Measurements from ENCODE around the gene RAB44. TPM values are rescaled to one million over a fixed set of nuclear protein-coding genes. Genes with fewer than 3 reads are reported as not detected.

The RAB44 gene
- polyA plus RNA-seq, 4 donors: 0.07 to 0.22 (median 0.18) TPM; not detected in 1

DNA sequence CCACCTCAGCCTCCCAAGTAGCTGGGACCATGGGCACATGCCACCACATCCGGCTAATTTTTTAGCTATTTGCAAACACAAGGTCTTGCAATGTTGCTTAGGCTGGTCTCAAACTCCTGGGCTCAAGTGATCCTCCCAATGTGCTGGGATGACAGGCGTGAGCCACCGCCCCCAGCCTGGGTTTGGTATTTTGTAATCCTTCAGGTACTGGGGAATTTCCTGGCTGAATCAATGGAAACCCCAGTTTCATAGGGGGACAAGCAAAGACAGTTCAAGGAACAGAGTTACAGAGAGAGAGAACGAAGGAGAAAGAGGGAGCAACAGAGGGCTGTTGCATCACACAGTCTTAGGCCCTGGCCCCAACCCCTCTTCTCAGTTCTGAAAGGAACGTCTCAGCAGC, 35.7 kb downstream of the RAB44 start:
- no peaks in the 10 kb centered on the region for H3K9me3 ChIP-seq (ENCODE audit: control insufficient read depth in 2 of 2, insufficient read depth in 1 of 2, low read depth in 1 of 2, low read length in 1 of 2)
- H3K36me3 ChIP-seq (ENCODE audit: control insufficient read depth in 3 of 3, insufficient read depth in 2 of 3, low read depth in 1 of 3, low read length in 3 of 3): no peaks in the 10 kb centered on the region
- DNase-seq (no peak), FAIRE-seq (no peak)
- no peak overlapping the region for H3K27ac ChIP-seq (ENCODE audit: low read depth in 1 of 3, low read length in 2 of 3)
- H3K4me3 ChIP-seq (ENCODE audit: low read depth in 1 of 3, low read length in 3 of 3): no peak overlapping the region
- peaks cover 0 to 13% (median 0%) of the 10 kb centered on the region in 3 donors for H3K4me1 ChIP-seq (ENCODE audit: control insufficient read depth in 3 of 3, insufficient read depth in 2 of 3, low read depth in 1 of 3, low read length in 2 of 3)
- 85 to 93% (median 87%) methylated on average over 5 of the region's 5 CpGs for WGBS, 3 donors
- H3K27me3 ChIP-seq (ENCODE audit: control insufficient read depth in 3 of 3, insufficient read depth in 3 of 3, low read length in 3 of 3): peaks cover 0 to 3% (median 0%) of the 10 kb centered on the region in 3 donors

DNA sequence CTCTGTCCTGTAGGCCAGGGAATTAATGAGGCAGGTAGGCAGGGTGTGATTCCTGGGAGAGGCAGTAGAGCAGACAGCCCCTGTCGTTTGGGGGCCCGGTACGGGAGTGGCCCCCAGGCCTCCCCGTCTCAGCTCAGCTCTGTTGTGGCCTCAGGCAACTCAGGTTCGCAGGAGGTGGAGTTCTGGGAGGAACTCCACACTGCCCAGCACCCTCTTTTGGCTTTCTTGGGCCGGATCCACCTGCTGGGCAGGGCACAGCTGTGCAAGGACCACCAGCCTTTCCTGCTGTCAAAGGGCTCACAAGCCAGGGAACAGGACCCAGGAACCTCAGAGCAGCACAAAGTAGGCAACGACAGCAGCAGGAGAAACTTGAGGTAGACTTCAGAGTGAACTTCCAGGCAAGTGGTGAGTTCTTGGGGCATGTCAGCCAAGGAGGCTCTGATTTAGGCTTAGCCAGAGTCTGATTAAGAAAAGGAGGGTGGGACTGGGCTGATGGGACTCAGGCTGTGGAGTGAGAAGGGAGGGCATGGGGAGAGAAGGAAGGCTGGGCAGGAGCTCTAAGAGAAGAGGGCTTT, 36.9 kb downstream of the RAB44 start:
- H3K4me1 ChIP-seq (ENCODE audit: control insufficient read depth in 3 of 3, insufficient read depth in 2 of 3, low read depth in 1 of 3, low read length in 2 of 3): peaks cover 0 to 13% (median 0%) of the 10 kb centered on the region in 3 donors
- peaks cover 0 to 3% (median 0%) of the 10 kb centered on the region in 3 donors for H3K27me3 ChIP-seq (ENCODE audit: control insufficient read depth in 3 of 3, insufficient read depth in 3 of 3, low read length in 3 of 3)
- H3K27ac ChIP-seq (ENCODE audit: low read depth in 1 of 3, low read length in 2 of 3): peak overlapping the region in 1 of 3 donors; percentile 78
- FAIRE-seq (no peak), DNase-seq (no peak)
- H3K9me3 ChIP-seq (ENCODE audit: control insufficient read depth in 2 of 2, insufficient read depth in 1 of 2, low read depth in 1 of 2, low read length in 1 of 2): no peaks in the 10 kb centered on the region
- 72 to 87% (median 82%) methylated on average over 7 of the region's 7 CpGs for WGBS, 3 donors
- no peak overlapping the region for H3K4me3 ChIP-seq (ENCODE audit: low read depth in 1 of 3, low read length in 3 of 3)
- no peaks in the 10 kb centered on the region for H3K36me3 ChIP-seq (ENCODE audit: control insufficient read depth in 3 of 3, insufficient read depth in 2 of 3, low read depth in 1 of 3, low read length in 3 of 3)

DNA sequence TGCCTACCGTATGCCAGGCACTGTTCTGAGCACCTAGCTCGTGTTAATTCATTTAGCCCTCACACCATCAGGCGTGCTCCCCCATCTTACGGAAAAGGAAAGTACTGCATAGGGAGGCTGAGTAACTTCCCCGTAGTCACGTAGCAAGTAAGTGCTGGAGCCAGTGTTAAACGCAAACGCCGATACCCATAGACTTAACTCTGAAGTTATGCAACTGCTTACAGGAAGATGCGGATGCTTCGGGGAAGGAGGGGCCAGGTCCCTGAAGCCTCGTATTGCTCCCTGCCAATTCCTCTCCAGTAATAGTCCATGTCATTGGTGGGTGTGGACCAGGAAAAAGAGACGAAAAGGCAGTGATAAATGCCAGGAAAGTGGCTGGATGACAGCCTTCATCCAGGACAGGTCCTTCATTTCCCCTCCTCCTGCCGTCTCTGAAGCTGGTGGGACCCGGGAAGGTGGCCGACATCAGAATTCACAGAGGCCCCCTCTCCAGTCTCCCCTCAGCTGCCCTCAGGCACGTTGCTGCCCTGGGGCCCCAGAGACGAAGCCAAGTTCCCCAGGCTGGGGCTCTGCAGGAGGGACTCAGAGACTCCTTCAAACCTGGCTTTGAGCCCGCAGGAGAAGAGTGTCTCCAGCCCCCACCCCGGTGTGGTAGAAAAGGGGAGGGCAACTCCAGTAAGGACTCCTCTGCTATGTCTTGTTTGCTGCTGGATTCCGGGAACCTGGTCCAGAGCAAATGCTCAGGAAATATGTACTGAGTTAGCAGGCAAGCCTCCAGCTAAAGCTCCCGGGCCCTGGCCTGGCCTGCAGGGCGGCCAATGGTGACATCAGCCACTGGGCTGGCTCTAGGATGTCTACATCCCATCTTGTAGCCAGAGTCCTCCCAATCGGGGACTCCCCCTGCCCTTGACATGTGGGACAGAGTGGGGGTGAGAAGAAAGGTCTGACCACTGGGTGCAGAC, 37.8 kb downstream of the RAB44 start:
- H3K9me3 ChIP-seq (ENCODE audit: control insufficient read depth in 2 of 2, insufficient read depth in 1 of 2, low read depth in 1 of 2, low read length in 1 of 2): no peaks in the 10 kb centered on the region
- FAIRE-seq (no peak), DNase-seq (peak; percentile 45 to 64)
- H3K27ac ChIP-seq (ENCODE audit: low read depth in 1 of 3, low read length in 2 of 3): peak overlapping the region in 2 of 3 donors; percentile 51 to 78
- H3K4me1 ChIP-seq (ENCODE audit: control insufficient read depth in 3 of 3, insufficient read depth in 2 of 3, low read depth in 1 of 3, low read length in 2 of 3): peaks cover 0 to 13% (median 0%) of the 10 kb centered on the region in 3 donors
- no peaks in the 10 kb centered on the region for H3K36me3 ChIP-seq (ENCODE audit: control insufficient read depth in 3 of 3, insufficient read depth in 2 of 3, low read depth in 1 of 3, low read length in 3 of 3)
- 24 to 25% (median 25%) methylated on average over 24 of the region's 24 CpGs for WGBS, 3 donors
- H3K27me3 ChIP-seq (ENCODE audit: control insufficient read depth in 3 of 3, insufficient read depth in 3 of 3, low read length in 3 of 3): peaks cover 0 to 3% (median 0%) of the 10 kb centered on the region in 3 donors
- H3K4me3 ChIP-seq (ENCODE audit: low read depth in 1 of 3, low read length in 3 of 3): no peak overlapping the region

DNA sequence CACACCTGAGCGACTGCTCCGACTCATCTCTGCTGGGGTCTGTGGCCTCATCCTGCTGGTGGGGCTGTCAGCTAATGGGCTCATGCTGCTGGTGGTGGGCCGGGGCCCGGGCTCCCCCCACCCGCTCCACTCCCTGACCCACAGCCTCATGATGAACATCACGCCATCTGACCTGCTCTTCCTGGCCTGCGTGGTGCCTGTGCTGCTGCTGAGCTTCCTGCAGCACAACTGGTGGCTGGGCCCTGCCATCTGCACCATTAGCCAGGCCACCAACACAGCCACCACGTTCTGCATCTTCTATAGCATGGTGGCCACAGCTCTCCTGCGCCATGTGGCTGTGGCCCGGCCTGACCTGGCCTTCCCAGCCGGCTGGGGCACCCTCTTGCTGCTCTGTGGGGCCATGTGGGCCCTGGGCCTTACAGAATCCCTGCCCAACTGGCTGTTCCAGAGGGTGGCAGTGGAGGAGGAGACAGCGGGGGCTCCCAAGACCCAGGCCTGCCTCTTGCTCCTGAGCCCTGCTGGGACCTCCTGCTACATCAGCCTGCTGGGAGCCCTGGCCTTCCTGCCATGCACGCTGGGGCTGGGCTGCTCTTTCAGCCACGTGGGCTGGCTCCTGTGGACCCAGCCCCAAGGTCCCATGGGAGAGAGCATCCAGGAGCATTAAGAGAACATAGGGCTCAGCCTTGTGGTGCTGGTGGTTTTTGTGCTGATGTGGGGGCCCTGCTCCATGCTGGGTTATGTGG, 39.6 kb downstream of the RAB44 start:
- no peak for FAIRE-seq

DNA sequence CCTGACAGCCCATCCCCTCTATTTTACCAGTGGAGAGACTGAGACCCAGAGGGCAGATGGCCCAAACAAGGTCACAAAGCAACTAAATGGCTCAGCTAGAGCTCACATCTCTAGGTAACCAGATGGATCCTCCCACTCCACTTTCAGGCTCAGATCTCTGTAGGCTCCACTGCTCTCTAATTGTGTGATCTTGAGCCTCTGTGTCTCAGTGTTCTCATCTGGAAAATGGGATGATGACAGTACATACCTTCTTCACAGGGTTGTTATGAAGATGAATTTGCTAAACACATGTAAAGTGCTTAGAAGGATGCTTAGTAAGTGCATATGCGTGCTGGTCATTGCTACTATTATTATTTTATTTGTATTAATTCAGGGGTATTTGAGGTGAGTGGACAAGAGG, 40.5 kb downstream of the RAB44 start:
- WGBS, 3 donors: 91 to 98% (median 93%) methylated on average over 1 of the region's 1 CpG
- Histone ChIP-seq H3K36me3 (ENCODE audit: control insufficient read depth in 3 of 3, insufficient read depth in 2 of 3, low read depth in 1 of 3, low read length in 3 of 3) (no peaks in the 10 kb centered on the region), H3K4me1 (ENCODE audit: control insufficient read depth in 3 of 3, insufficient read depth in 2 of 3, low read depth in 1 of 3, low read length in 2 of 3) (peaks cover 0 to 33% (median 2%) of the 10 kb centered on the region in 3 donors), H3K27me3 (ENCODE audit: control insufficient read depth in 3 of 3, insufficient read depth in 3 of 3, low read length in 3 of 3) (peaks cover 0 to 3% (median 0%) of the 10 kb centered on the region in 3 donors), H3K27ac (ENCODE audit: low read depth in 1 of 3, low read length in 2 of 3) (no peak overlapping the region), H3K9me3 (ENCODE audit: control insufficient read depth in 2 of 2, insufficient read depth in 1 of 2, low read depth in 1 of 2, low read length in 1 of 2) (no peaks in the 10 kb centered on the region), H3K4me3 (ENCODE audit: low read depth in 1 of 3, low read length in 3 of 3) (no peak overlapping the region)
- FAIRE-seq (no peak), DNase-seq (no peak)

More for the DNA sequence above, 39.6 kb downstream of the RAB44 start:
- Histone ChIP-seq H3K9me3 (ENCODE audit: control insufficient read depth in 2 of 2, insufficient read depth in 1 of 2, low read depth in 1 of 2, low read length in 1 of 2) (no peaks in the 10 kb centered on the region), H3K27me3 (ENCODE audit: control insufficient read depth in 3 of 3, insufficient read depth in 3 of 3, low read length in 3 of 3) (peaks cover 0 to 3% (median 0%) of the 10 kb centered on the region in 3 donors), H3K4me1 (ENCODE audit: control insufficient read depth in 3 of 3, insufficient read depth in 2 of 3, low read depth in 1 of 3, low read length in 2 of 3) (peaks cover 0 to 24% (median 0%) of the 10 kb centered on the region in 3 donors), H3K4me3 (ENCODE audit: low read depth in 1 of 3, low read length in 3 of 3) (no peak overlapping the region), H3K27ac (ENCODE audit: low read depth in 1 of 3, low read length in 2 of 3) (no peak overlapping the region), H3K36me3 (ENCODE audit: control insufficient read depth in 3 of 3, insufficient read depth in 2 of 3, low read depth in 1 of 3, low read length in 3 of 3) (no peaks in the 10 kb centered on the region)
- DNase-seq: no peak
- WGBS, 3 donors: 93 to 94% (median 93%) methylated on average over 12 to 14 of the region's 14 CpGs

DNA sequence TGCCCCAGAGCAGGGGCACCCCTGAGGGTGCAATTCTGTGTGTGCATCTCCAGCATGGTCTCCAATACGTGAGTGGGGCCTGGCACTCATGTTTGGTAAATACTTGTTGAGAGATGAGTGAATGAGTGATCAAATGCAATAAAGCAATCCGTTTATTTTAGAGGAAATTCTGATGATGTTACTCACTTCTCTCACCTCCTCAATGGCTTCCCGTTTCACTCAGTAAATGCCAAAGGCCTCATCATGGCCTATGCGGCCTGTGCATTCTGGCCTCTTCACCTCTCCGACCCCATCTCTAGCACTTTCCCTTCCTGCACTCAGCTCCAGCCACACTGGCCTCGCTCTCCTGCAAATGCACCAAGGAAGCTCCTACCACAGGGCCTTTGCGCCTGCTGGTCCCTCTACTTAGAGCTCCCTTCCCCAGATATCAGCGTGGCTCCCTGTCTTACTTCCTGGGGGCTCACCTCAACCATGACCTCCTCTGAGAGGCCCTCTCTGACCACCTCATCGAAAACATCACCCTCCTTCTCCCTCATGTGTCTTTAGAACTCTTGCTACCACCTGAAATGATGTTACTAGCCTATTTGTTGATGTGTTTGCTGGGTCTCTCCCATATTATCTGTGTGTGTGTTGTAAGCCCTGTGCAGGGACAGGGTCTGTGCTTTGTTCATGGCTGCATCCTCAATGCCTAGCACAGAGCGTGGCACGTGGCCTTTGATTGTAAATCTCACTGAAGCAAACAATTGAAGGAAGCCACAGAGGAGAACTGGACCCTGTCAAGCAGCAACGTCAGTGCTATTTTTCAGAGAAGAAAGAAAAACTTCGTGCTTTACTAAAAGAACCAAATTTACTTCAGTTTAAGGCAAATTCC, 42.6 kb downstream of the RAB44 start:
- Histone ChIP-seq H3K27me3 (ENCODE audit: control insufficient read depth in 3 of 3, insufficient read depth in 3 of 3, low read length in 3 of 3) (peaks cover 0 to 3% (median 0%) of the 10 kb centered on the region in 3 donors), H3K36me3 (ENCODE audit: control insufficient read depth in 3 of 3, insufficient read depth in 2 of 3, low read depth in 1 of 3, low read length in 3 of 3) (no peaks in the 10 kb centered on the region), H3K27ac (ENCODE audit: low read depth in 1 of 3, low read length in 2 of 3) (no peak overlapping the region), H3K9me3 (ENCODE audit: control insufficient read depth in 2 of 2, insufficient read depth in 1 of 2, low read depth in 1 of 2, low read length in 1 of 2) (no peaks in the 10 kb centered on the region), H3K4me1 (ENCODE audit: control insufficient read depth in 3 of 3, insufficient read depth in 2 of 3, low read depth in 1 of 3, low read length in 2 of 3) (peaks cover 0 to 45% (median 6%) of the 10 kb centered on the region in 3 donors), H3K4me3 (ENCODE audit: low read depth in 1 of 3, low read length in 3 of 3) (no peak overlapping the region)
- 76 to 84% (median 77%) methylated on average over 13 of the region's 13 CpGs for WGBS, 3 donors
- no peak for DNase-seq
- no peak for FAIRE-seq

DNA sequence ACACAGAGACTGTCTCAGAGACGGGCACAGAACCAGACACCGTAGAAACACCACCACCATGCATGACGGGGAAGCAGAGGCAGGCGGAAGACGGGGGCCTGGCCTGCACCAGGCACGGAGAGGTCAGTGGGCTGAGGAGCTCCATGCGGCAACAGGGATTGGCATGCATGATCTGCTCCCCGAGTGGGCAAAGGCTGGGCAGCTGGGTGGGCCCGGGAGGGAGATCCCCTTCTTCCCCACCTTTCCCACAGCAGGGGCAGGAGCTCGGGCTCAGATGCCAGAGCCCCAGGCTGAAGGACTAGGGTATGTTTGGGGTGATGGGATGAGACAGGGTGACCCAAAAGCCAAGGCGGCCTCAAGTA, 43.2 kb downstream of the RAB44 start:
- no peaks in the 10 kb centered on the region for H3K9me3 ChIP-seq (ENCODE audit: control insufficient read depth in 2 of 2, insufficient read depth in 1 of 2, low read depth in 1 of 2, low read length in 1 of 2)
- FAIRE-seq: no peak

More for the DNA sequence above, 43.2 kb downstream of the RAB44 start:
- no peaks in the 10 kb centered on the region for H3K36me3 ChIP-seq (ENCODE audit: control insufficient read depth in 3 of 3, insufficient read depth in 2 of 3, low read depth in 1 of 3, low read length in 3 of 3)
- peaks cover 0 to 40% (median 6%) of the 10 kb centered on the region in 3 donors for H3K4me1 ChIP-seq (ENCODE audit: control insufficient read depth in 3 of 3, insufficient read depth in 2 of 3, low read depth in 1 of 3, low read length in 2 of 3)
- 92 to 96% (median 93%) methylated on average over 11 of the region's 11 CpGs for WGBS, 3 donors
- H3K4me3 ChIP-seq (ENCODE audit: low read depth in 1 of 3, low read length in 3 of 3): no peak overlapping the region
- no peak for DNase-seq
- H3K27ac ChIP-seq (ENCODE audit: low read depth in 1 of 3, low read length in 2 of 3): no peak overlapping the region
- H3K27me3 ChIP-seq (ENCODE audit: control insufficient read depth in 3 of 3, insufficient read depth in 3 of 3, low read length in 3 of 3): no peaks in the 10 kb centered on the region

Measured in small intestine (tissue), 7 donors.